Measurements from ENCODE around the gene RASAL2.

The RASAL2 gene

GRCh38 chr1:178488393-178488792, 394.5 kb downstream of the RASAL2 start:
- H3K4me3 ChIP-seq (ENCODE audit: low read length), result no peak overlapping the region
- DNase-seq (ENCODE audit: low read depth, low spot score), result no peak

GRCh38 chr1:178489399-178489798, 395.5 kb downstream of the RASAL2 start:
- H3K4me3 ChIP-seq (ENCODE audit: low read length), result no peak overlapping the region
- no peak for DNase-seq (ENCODE audit: low read depth, low spot score)

- H3K4me3 ChIP-seq (ENCODE audit: low read length), result no peak overlapping the region
- DNase-seq (ENCODE audit: low read depth, low spot score), result no peak
Observed at GRCh38 chr1:178490136-178490535, 396.2 kb downstream of the RASAL2 start.

- H3K4me3 ChIP-seq (ENCODE audit: low read length), result no peak overlapping the region
- no peak for DNase-seq (ENCODE audit: low read depth, low spot score)
Observed at GRCh38 chr1:178490967-178491366, 397.1 kb downstream of the RASAL2 start.

- no peak for DNase-seq (ENCODE audit: low read depth, low spot score)
- no peak overlapping the region for H3K4me3 ChIP-seq (ENCODE audit: low read length)
Observed at GRCh38 chr1:178491721-178492120, 397.8 kb downstream of the RASAL2 start.

- no peak overlapping the region for H3K4me3 ChIP-seq (ENCODE audit: low read length)
- DNase-seq (ENCODE audit: low read depth, low spot score), result no peak
Observed at GRCh38 chr1:178492341-178492740, 398.4 kb downstream of the RASAL2 start.

GRCh38 chr1:178493301-178493741, 399.4 kb downstream of the RASAL2 start:
- no peak overlapping the region for H3K4me3 ChIP-seq (ENCODE audit: low read length)
- DNase-seq (ENCODE audit: low read depth, low spot score), result no peak

GRCh38 chr1:178494569-178494971, 400.7 kb downstream of the RASAL2 start:
- H3K4me3 ChIP-seq (ENCODE audit: low read length), result no peak overlapping the region
- no peak for DNase-seq (ENCODE audit: low read depth, low spot score)

GRCh38 chr1:178495158-178495557, 401.3 kb downstream of the RASAL2 start:
- H3K4me3 ChIP-seq (ENCODE audit: low read length), result no peak overlapping the region
- DNase-seq (ENCODE audit: low read depth, low spot score), result no peak

GRCh38 chr1:178495741-178496409, 402.0 kb downstream of the RASAL2 start:
- H3K4me3 ChIP-seq (ENCODE audit: low read length), result no peak overlapping the region
- no peak for DNase-seq (ENCODE audit: low read depth, low spot score)

GRCh38 chr1:178496410-178497135, 402.7 kb downstream of the RASAL2 start, which contains the start of gene CLEC20A:
Gene CLEC20A, minus strand, starts transcription at chr1:178496964. Its CDS starts 25 bp downstream, at chr1:178496939.
- DNase-seq (ENCODE audit: low read depth, low spot score), result no peak
- H3K4me3 ChIP-seq (ENCODE audit: low read length), result no peak within 1 kb of the TSS

- DNase-seq (ENCODE audit: low read depth, low spot score), result no peak
- H3K4me3 ChIP-seq (ENCODE audit: low read length), result no peak overlapping the region
Observed at GRCh38 chr1:178497903-178498478, 404.1 kb downstream of the RASAL2 start.

GRCh38 chr1:178498896-178499675, 405.2 kb downstream of the RASAL2 start:
- DNase-seq (ENCODE audit: low read depth, low spot score), result no peak

GRCh38 chr1:178500091-178500770, 406.3 kb downstream of the RASAL2 start:
- H3K4me3 ChIP-seq (ENCODE audit: low read length), result no peak overlapping the region
- DNase-seq (ENCODE audit: low read depth, low spot score), result no peak

More at GRCh38 chr1:178498896-178499675, 405.2 kb downstream of the RASAL2 start:
- H3K4me3 ChIP-seq (ENCODE audit: low read length), result no peak overlapping the region

GRCh38 chr1:178500936-178501554, 407.1 kb downstream of the RASAL2 start:
- no peak overlapping the region for H3K4me3 ChIP-seq (ENCODE audit: low read length)
- no peak for DNase-seq (ENCODE audit: low read depth, low spot score)

- peak; percentile 36 for DNase-seq (ENCODE audit: low read depth, low spot score)
- no peak overlapping the region for H3K4me3 ChIP-seq (ENCODE audit: low read length)
Observed at GRCh38 chr1:178501705-178502329, 407.9 kb downstream of the RASAL2 start.

GRCh38 chr1:178502330-178502714, 408.4 kb downstream of the RASAL2 start:
- no peak overlapping the region for H3K4me3 ChIP-seq (ENCODE audit: low read length)
- DNase-seq (ENCODE audit: low read depth, low spot score), result no peak

- no peak for DNase-seq (ENCODE audit: low read depth, low spot score)
- no peak overlapping the region for H3K4me3 ChIP-seq (ENCODE audit: low read length)
Observed at GRCh38 chr1:178502856-178503255, 409.0 kb downstream of the RASAL2 start.

All from Jurkat, Clone E6-1 (cell line).